K562 (cell line): ENCODE data around the gene DTNBP1. TPM values are rescaled to one million over a fixed set of nuclear protein-coding genes. Genes with fewer than 3 reads are reported as not detected.

ENCODE experiments used
- FOXM1 ChIP-seq, 2 experiments: fragments of 450-650 bp in 1 of 2; sonication (generic) in 1 of 2; formaldehyde crosslinking in 1 of 2; IDR thresholded peaks; 2 replicates each; pipeline versions ENCODE4 v1.6.1 to v1.9.0; 2017 to 2022; ENCODE audit warnings: low read depth in 2 of 2, mild to moderate bottlenecking in 2 of 2, missing genetic modification reagents in 1 of 2, moderate library complexity in 1 of 2
- GTF2E2 ChIP-seq: fragments of 200-800 bp; sonication (Bioruptor generic); IDR thresholded peaks from 2 replicates; pipeline ENCODE4 v1.6.1; 2016; ENCODE audit warnings: missing genetic modification characterization, missing compliant biosample characterization
- HDAC8 ChIP-seq: fragments of 450-650 bp; IDR thresholded peaks from 2 replicates; pipeline ENCODE4 v1.6.1; 2016; ENCODE audit warnings: mild to moderate bottlenecking, missing genetic modification characterization, moderate library complexity, missing compliant biosample characterization
- HNRNPL ChIP-seq: fragments of 200-400 bp; formaldehyde crosslinking; IDR thresholded peaks from 2 replicates; pipeline ENCODE4 v1.6.1; 2017; ENCODE audit warnings: low read depth, mild to moderate bottlenecking, low read length
- SMAD2 ChIP-seq: fragments of 150-350 bp; IDR thresholded peaks from 2 replicates; pipeline ENCODE4 v1.6.1; 2014; ENCODE audit warnings: low read depth, mild to moderate bottlenecking, low read length
- ZNF143 ChIP-seq: sonication (generic); formaldehyde crosslinking; IDR thresholded peaks from 2 replicates; pipeline ENCODE4 v1.9.0; 2022; ENCODE audit warnings: mild to moderate bottlenecking, missing genetic modification reagents
- ZNF79 ChIP-seq: fragments of 250-450 bp; sonication (Bioruptor Pico); IDR thresholded peaks from 2 replicates; pipeline ENCODE4 v1.4.0; 2020; ENCODE audit warnings: low read depth, mild to moderate bottlenecking, moderate library complexity
- polyA plus RNA-seq, 8 experiments: library from polyadenylated mRNA; depleted of rRNA in 4 of 8; stranded (reverse) in 5 of 8; unstranded in 3 of 8; fragments of >200 nt; fragmentation: Nextera tagmentation in 2 of 8; fragmentation: Illumina TruSeq in 1 of 8; extraction: Ambion mirVana in 2 of 8; extraction: Trizol in 1 of 8; gene quantifications; 2 replicates each; pipeline versions ENCODE4 v1.2.1 to v1.2.3, GENCODE V29; 2011 to 2014; ENCODE audit warnings: inconsistent platforms in 1 of 8, missing spikeins in 1 of 8
- total RNA-seq, 7 experiments: library from RNA; depleted of rRNA in 6 of 7; stranded (reverse); fragments of >200 nt in 6 of 7; fragmentation: Illumina TruSeq in 2 of 7; extraction: Trizol in 2 of 7; gene quantifications; 2 replicates each; pipeline versions ENCODE4 v1.2.1 to v1.2.3, GENCODE V29; 2011 to 2021; ENCODE audit warnings: low replicate concordance in 1 of 7
- TF ChIP-seq, protein P1 (sequence below): fragments of 450-650 bp; IDR thresholded peaks from 2 replicates; pipeline ENCODE4 v1.7.1; 2018; ENCODE audit warnings: mild to moderate bottlenecking, low read depth; ENCODE audit not compliant: partially characterized antibody
- TF ChIP-seq, protein P2 (sequence below), 2 experiments: fragments of 450-650 bp; formaldehyde crosslinking in 1 of 2; IDR thresholded peaks; 2 replicates each; pipeline versions ENCODE4 v1.4.0 to v1.6.1; 2014 to 2020; ENCODE audit warnings: mild to moderate bottlenecking in 2 of 2, borderline replicate concordance in 1 of 2, low read depth in 1 of 2
- TF ChIP-seq, protein P3 (sequence below), 2 experiments: fragments of 450-650 bp in 1 of 2; sonication (generic) in 1 of 2; formaldehyde crosslinking; conservative IDR thresholded peaks; 2 replicates each; pipeline versions ENCODE4 v1.4.0 to v1.8.1; 2020 to 2022; ENCODE audit warnings: mild to moderate bottlenecking in 1 of 2, missing genetic modification reagents in 1 of 2

The DTNBP1 gene
- total and polyA plus RNA-seq, 9 of the 15 experiments (the other 6 are each of a cell fraction or from before 2014, with no cell fraction given), result 16.7 to 54.5 (median 21.4) TPM

DNA sequence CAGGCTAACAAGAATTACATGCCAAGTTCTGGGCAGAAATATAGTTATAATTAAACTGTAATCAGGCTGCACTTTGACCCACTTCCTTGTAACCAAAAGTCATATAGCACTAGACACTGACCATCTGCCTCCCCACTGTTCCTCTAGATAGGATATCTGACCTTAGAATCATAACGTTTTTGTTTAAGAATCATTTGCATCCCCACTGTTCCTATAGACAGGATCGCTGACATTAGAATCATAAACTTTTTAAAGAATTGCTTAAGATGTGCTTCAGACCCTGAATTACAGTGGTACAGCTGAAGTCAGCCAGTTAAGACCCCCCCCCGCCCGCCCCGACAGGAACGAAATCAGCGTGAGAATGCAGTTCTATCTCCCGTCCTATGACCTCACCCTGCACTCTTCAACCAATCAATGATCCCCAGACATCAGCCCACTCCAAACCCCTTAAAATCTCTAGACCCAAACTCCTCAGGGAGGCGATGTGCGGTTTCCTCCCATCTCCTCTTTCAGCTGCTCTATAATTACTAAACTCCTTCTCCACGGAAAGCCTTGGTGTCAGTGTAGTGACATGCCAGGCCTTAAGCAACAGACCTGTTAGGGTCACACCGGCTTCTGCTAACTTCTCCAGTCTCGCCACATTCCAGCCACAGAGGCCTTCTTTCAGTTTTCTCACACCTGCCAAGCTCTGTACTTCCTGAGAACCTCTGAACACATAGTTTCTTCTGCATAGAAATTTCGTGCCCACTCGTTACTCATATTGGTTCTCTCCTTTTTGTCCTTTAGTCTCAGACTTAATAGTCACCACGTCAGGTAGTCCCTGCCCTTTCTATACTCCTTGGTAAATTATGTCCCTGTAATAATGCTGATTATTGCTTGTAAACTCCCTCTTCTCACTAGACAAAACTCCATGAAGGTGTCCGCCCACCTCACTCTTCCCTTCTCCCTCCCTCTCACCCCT is 93.5 kb downstream of the DTNBP1 start (continued):
- TF ChIP-seq, protein P1, sequence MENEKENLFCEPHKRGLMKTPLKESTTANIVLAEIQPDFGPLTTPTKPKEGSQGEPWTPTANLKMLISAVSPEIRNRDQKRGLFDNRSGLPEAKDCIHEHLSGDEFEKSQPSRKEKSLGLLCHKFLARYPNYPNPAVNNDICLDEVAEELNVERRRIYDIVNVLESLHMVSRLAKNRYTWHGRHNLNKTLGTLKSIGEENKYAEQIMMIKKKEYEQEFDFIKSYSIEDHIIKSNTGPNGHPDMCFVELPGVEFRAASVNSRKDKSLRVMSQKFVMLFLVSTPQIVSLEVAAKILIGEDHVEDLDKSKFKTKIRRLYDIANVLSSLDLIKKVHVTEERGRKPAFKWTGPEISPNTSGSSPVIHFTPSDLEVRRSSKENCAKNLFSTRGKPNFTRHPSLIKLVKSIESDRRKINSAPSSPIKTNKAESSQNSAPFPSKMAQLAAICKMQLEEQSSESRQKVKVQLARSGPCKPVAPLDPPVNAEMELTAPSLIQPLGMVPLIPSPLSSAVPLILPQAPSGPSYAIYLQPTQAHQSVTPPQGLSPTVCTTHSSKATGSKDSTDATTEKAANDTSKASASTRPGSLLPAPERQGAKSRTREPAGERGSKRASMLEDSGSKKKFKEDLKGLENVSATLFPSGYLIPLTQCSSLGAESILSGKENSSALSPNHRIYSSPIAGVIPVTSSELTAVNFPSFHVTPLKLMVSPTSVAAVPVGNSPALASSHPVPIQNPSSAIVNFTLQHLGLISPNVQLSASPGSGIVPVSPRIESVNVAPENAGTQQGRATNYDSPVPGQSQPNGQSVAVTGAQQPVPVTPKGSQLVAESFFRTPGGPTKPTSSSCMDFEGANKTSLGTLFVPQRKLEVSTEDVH, result peak; percentile 18
- TF ChIP-seq SMAD2, result no peak
- TF ChIP-seq ZNF79 (CRISPR knock-in tag), result no peak
- TF ChIP-seq GTF2E2 (tag), result 0 out of 2 replicates have a peak, but pooled peaks have one; percentile 40
- TF ChIP-seq HNRNPL, result no peak
- no peak for TF ChIP-seq FOXM1 (IDR thresholded peaks at IDR 0.05; ENCODE audit: low read depth)
- peak; percentile 63; the same call in 1 of the 2 replicates for TF ChIP-seq FOXM1 (CRISPR knock-in tag; IDR thresholded peaks at IDR 0.05; ENCODE audit: low read depth)
- no peak for TF ChIP-seq ZNF143 (CRISPR knock-in tag)
- TF ChIP-seq, protein P2, sequence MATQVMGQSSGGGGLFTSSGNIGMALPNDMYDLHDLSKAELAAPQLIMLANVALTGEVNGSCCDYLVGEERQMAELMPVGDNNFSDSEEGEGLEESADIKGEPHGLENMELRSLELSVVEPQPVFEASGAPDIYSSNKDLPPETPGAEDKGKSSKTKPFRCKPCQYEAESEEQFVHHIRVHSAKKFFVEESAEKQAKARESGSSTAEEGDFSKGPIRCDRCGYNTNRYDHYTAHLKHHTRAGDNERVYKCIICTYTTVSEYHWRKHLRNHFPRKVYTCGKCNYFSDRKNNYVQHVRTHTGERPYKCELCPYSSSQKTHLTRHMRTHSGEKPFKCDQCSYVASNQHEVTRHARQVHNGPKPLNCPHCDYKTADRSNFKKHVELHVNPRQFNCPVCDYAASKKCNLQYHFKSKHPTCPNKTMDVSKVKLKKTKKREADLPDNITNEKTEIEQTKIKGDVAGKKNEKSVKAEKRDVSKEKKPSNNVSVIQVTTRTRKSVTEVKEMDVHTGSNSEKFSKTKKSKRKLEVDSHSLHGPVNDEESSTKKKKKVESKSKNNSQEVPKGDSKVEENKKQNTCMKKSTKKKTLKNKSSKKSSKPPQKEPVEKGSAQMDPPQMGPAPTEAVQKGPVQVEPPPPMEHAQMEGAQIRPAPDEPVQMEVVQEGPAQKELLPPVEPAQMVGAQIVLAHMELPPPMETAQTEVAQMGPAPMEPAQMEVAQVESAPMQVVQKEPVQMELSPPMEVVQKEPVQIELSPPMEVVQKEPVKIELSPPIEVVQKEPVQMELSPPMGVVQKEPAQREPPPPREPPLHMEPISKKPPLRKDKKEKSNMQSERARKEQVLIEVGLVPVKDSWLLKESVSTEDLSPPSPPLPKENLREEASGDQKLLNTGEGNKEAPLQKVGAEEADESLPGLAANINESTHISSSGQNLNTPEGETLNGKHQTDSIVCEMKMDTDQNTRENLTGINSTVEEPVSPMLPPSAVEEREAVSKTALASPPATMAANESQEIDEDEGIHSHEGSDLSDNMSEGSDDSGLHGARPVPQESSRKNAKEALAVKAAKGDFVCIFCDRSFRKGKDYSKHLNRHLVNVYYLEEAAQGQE (IDR thresholded peaks at IDR 0.05; ENCODE audit: borderline replicate concordance), result no peak
- TF ChIP-seq, protein P2 (CRISPR knock-in tag; IDR thresholded peaks at IDR 0.05; ENCODE audit: low read depth), result no peak
- TF ChIP-seq, protein P3, sequence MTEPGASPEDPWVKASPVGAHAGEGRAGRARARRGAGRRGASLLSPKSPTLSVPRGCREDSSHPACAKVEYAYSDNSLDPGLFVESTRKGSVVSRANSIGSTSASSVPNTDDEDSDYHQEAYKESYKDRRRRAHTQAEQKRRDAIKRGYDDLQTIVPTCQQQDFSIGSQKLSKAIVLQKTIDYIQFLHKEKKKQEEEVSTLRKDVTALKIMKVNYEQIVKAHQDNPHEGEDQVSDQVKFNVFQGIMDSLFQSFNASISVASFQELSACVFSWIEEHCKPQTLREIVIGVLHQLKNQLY (CRISPR knock-in tag; conservative IDR thresholded peaks at IDR 0.05), result 0 out of 4 replicates have a peak, but pooled peaks of 1 of the 2 experiments have one; percentile 48
- TF ChIP-seq HDAC8 (tag), result peak; percentile 78; the same call in 1 of the 2 replicates
